Esophagus mucosa (tissue), 1 donor: ENCODE data around the gene R3HDML. TPM values are rescaled to one million over a fixed set of nuclear protein-coding genes. Genes with fewer than 3 reads are reported as not detected.

Source experiments
- total RNA-seq: library from RNA; stranded (reverse); gene quantifications from one replicate; pipeline ENCODE4 v1.2.4, GENCODE V29; 2023
- donor health status: DM: yes; HTN: yes; CAD: no.

R3HDML gene
- total RNA-seq, 1 donor from 2014 or later = not detected

Other genes with a start within 250 kb of the R3HDML start
- 1.0 TPM for gene JPH2, start 149.9 kb upstream of the R3HDML start, total RNA-seq
- gene OSER1, start 126.3 kb upstream of the R3HDML start, total RNA-seq = 20.6 TPM
- not detected for gene GDAP1L1, start 89.7 kb upstream of the R3HDML start, total RNA-seq
- gene FITM2, start 25.8 kb upstream of the R3HDML start, total RNA-seq = 3.8 TPM
- not detected for gene HNF4A, start 18.7 kb downstream of the R3HDML start, total RNA-seq
- 19.4 TPM for gene TTPAL, start 138.8 kb downstream of the R3HDML start, total RNA-seq
- 64.9 TPM for gene SERINC3, start 185.0 kb downstream of the R3HDML start, total RNA-seq
- 11.3 TPM for gene PKIG, start 245.5 kb downstream of the R3HDML start, total RNA-seq